A673 (cell line): ENCODE results near the gene PRKD1. TPM values are rescaled to one million over a fixed set of nuclear protein-coding genes. Genes with fewer than 3 reads are reported as not detected.

Source experiments
- BruUV-seq: library from RNA; stranded (reverse); fragments of 400-500 nt; replicated peaks from 2 replicates; lab custom pipeline; 2021; lab: Mats Ljungman, UMichigan
- CTCF ChIA-PET: fragments of 300-600 bp; sonication (Branson Sonifier 250); formaldehyde crosslinking; loops from one replicate; lab custom pipeline; 2022; ENCODE audit warnings: antibody characterized with exemption; lab: Charles Lee
- POLR2A ChIA-PET: fragments of 300-600 bp; sonication (Branson Sonifier 250); formaldehyde crosslinking; loops from one replicate; lab custom pipeline; 2022; ENCODE audit warnings: antibody characterized with exemption; ENCODE audit not compliant: low non-redundant PET; lab: Charles Lee
- DNase-seq: peaks from one replicate; pipeline ENCODE4 v3.0.0-alpha.2; 2015; ENCODE audit warnings: low spot score
- H3K27ac ChIP-seq: fragments of 200-600 bp; sonication (generic); 2 replicates; pipeline ENCODE4 v1.5.1; 2016; ENCODE audit warnings: mixed run types, low read depth, mild to moderate bottlenecking, mixed read lengths, antibody characterized with exemption, low read length; ENCODE audit not compliant: poor library complexity, severe bottlenecking
- H3K27me3 ChIP-seq: fragments of 200-600 bp; sonication (generic); replicated peaks from 2 replicates; pipeline ENCODE4 v1.6.1; 2017; ENCODE audit warnings: mixed run types, low read depth, mild to moderate bottlenecking, mixed read lengths, antibody characterized with exemption, low read length; ENCODE audit not compliant: insufficient read depth, poor library complexity
- H3K36me3 ChIP-seq: fragments of 200-600 bp; sonication (generic); 2 replicates; pipeline ENCODE4 v1.6.1; 2016; ENCODE audit warnings: mixed run types, mild to moderate bottlenecking, mixed read lengths, antibody characterized with exemption, low read length; ENCODE audit not compliant: insufficient read depth, poor library complexity, severe bottlenecking
- H3K4me1 ChIP-seq: fragments of 200-600 bp; sonication (generic); 2 replicates; pipeline ENCODE4 v1.6.1; 2017; ENCODE audit warnings: mixed run types, mild to moderate bottlenecking, mixed read lengths, antibody characterized with exemption, low read length; ENCODE audit not compliant: insufficient read depth, poor library complexity, severe bottlenecking
- H3K4me3 ChIP-seq: fragments of 200-600 bp; sonication (generic); 2 replicates; pipeline ENCODE4 v1.5.1; 2016; ENCODE audit warnings: low read depth, mixed run types, mild to moderate bottlenecking, mixed read lengths, low read length; ENCODE audit not compliant: poor library complexity, severe bottlenecking
- H3K9me3 ChIP-seq: fragments of 200-600 bp; sonication (generic); 2 replicates; pipeline ENCODE4 v1.6.1; 2016; ENCODE audit warnings: mixed run types, low read depth, mild to moderate bottlenecking, mixed read lengths, antibody characterized with exemption, low read length; ENCODE audit not compliant: poor library complexity, severe bottlenecking
- EZH2 ChIP-seq: fragments of 200-600 bp; sonication (generic); IDR thresholded peaks from 2 replicates; pipeline ENCODE4 v1.6.1; 2017; ENCODE audit warnings: borderline replicate concordance, low read depth, mild to moderate bottlenecking, mixed read lengths, antibody characterized with exemption, low read length; ENCODE audit not compliant: poor library complexity, severe bottlenecking
- intact Hi-C: fragments of 100-400 bp; cut with micrococcal nuclease; formaldehyde crosslinking; loops from one replicate; pipeline ENCODE4 v1.10.0; 2022; ENCODE audit not compliant: unreplicated experiment
- total RNA-seq: library from RNA; stranded (reverse); gene quantifications from 2 replicates; pipeline ENCODE4 v1.2.3, GENCODE V29; 2021
- TF ChIP-seq, protein P1 (sequence below): fragments of 300-800, 200-600 bp; sonication (generic); conservative IDR thresholded peaks from 2 replicates; pipeline ENCODE4 v1.5.1; 2017; ENCODE audit warnings: low read depth, mild to moderate bottlenecking, antibody characterized with exemption, low read length, moderate library complexity, mixed read lengths

PRKD1 gene
- total RNA-seq, 1 experiment from 2014 or later: 45.7 TPM

DNA sequence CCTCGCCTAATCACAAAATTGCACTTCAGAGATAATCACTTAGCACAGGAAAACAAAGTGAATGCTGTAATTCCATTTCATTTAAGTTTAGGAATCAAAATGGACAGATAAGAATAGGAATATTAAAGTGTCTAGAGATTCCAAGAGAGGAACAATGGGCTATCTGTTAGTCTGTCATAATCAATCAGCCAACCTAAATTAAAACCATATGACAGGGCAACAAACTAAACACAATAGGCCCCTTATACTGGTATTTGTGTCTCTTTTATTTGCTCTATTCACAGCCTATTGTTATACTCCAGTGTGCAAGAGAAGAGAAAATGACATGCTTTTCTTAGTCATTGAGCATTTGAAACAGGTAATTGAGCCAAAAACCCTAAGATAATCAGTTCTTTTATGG is 259.4 kb downstream of the PRKD1 start:
- intact Hi-C loops: no loop called here
- H3K9me3 ChIP-seq: no peaks in the 10 kb centered on the region
- H3K4me1 ChIP-seq: peaks cover 7% of the 10 kb centered on the region
- ChIA-PET CTCF (no interaction called here), POLR2A (no interaction called here)
- no peaks in the 10 kb centered on the region for H3K27me3 ChIP-seq
- DNase-seq: peak; percentile 48
- no peak overlapping the region for H3K4me3 ChIP-seq
- TF ChIP-seq, protein P1, sequence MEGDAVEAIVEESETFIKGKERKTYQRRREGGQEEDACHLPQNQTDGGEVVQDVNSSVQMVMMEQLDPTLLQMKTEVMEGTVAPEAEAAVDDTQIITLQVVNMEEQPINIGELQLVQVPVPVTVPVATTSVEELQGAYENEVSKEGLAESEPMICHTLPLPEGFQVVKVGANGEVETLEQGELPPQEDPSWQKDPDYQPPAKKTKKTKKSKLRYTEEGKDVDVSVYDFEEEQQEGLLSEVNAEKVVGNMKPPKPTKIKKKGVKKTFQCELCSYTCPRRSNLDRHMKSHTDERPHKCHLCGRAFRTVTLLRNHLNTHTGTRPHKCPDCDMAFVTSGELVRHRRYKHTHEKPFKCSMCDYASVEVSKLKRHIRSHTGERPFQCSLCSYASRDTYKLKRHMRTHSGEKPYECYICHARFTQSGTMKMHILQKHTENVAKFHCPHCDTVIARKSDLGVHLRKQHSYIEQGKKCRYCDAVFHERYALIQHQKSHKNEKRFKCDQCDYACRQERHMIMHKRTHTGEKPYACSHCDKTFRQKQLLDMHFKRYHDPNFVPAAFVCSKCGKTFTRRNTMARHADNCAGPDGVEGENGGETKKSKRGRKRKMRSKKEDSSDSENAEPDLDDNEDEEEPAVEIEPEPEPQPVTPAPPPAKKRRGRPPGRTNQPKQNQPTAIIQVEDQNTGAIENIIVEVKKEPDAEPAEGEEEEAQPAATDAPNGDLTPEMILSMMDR: no peak
- TF ChIP-seq EZH2: no peak
- H3K27ac ChIP-seq: no peak overlapping the region
- peaks cover 9% of the 10 kb centered on the region for H3K36me3 ChIP-seq
- BruUV-seq: no TSS peak

DNA sequence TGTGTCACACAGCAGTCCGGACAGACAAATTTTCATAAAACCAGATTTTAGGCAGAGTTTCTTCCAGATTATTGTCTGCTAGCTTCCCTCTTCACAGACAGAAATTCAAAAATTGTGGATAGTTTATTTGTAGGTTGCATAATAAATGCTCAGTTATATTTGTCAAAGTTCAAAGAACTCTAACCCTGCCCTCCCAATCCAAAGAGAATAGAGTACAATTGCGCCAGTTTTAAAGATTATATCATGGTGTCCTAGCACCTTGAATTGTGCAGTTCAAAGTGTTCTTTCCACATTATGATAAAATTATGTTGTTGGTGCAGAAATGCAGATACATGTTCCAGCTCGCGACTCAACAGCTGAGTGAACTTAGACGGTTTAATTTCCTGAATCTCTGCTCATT is 263.1 kb downstream of the PRKD1 start:
- no peaks in the 10 kb centered on the region for H3K27me3 ChIP-seq
- no TSS peak for BruUV-seq
- H3K4me3 ChIP-seq: no peak overlapping the region
- intact Hi-C loops: no loop called here
- TF ChIP-seq, protein P1: no peak
- no peak for TF ChIP-seq EZH2
- no peak for DNase-seq
- no peaks in the 10 kb centered on the region for H3K9me3 ChIP-seq
- H3K4me1 ChIP-seq: peaks cover 7% of the 10 kb centered on the region
- no peak overlapping the region for H3K27ac ChIP-seq
- ChIA-PET POLR2A (no interaction called here), CTCF (no interaction called here)
- H3K36me3 ChIP-seq: peaks cover 13% of the 10 kb centered on the region

DNA sequence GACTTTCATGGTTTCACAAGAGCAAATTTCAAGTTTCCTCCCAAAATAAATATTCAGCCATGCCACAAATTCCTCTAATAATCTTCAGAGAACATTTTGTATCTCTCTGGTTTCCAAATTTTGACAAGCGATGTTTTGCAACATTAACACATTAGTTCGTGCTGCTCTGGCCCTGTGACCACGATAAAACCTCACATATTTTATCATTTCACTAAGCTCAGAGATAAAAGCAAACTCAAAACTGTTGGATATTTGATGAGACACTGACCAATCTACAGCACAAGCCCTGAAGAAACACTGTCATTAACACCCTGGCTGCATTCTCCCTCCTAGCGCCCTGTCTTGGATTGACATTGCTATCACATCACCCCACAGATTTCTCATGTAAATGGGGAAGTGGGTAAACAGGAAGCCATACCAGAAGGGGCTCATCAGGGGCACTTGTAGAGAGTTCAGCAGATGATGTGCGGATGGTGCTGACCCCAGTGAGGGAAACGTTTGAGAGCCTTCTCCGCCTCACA is 264.3 kb downstream of the PRKD1 start:
- DNase-seq: no peak
- intact Hi-C loops: no loop called here
- Histone ChIP-seq H3K9me3 (no peaks in the 10 kb centered on the region), H3K4me3 (no peak overlapping the region), H3K27me3 (no peaks in the 10 kb centered on the region), H3K4me1 (peaks cover 7% of the 10 kb centered on the region), H3K36me3 (peaks cover 13% of the 10 kb centered on the region), H3K27ac (no peak overlapping the region)
- ChIA-PET CTCF (no interaction called here), POLR2A (no interaction called here)
- no peak for TF ChIP-seq EZH2
- TF ChIP-seq, protein P1: no peak
- no TSS peak for BruUV-seq
